Activated CD4-positive, alpha-beta T cell treated with anti-CD3 and anti-CD28 coated beads, Interleukin-2, Interleukin-6, amounts not matched to agents 100 ng/mL and 50 ng/mL, durations not matched to agents 16 hours and 8 hours (primary cell): Measurements from ENCODE around the gene RRP7A.
"Not testable (repeated sequence)": the region's sequence is repeated elsewhere in the genome, so short reads cannot be mapped to it uniquely, and the experiment has no call there.

ENCODE experiments used
- DNase-seq: peaks from one replicate; pipeline ENCODE4 v3.0.0-alpha.2; 2020

The RRP7A gene, protein sequence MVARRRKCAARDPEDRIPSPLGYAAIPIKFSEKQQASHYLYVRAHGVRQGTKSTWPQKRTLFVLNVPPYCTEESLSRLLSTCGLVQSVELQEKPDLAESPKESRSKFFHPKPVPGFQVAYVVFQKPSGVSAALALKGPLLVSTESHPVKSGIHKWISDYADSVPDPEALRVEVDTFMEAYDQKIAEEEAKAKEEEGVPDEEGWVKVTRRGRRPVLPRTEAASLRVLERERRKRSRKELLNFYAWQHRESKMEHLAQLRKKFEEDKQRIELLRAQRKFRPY

DNA sequence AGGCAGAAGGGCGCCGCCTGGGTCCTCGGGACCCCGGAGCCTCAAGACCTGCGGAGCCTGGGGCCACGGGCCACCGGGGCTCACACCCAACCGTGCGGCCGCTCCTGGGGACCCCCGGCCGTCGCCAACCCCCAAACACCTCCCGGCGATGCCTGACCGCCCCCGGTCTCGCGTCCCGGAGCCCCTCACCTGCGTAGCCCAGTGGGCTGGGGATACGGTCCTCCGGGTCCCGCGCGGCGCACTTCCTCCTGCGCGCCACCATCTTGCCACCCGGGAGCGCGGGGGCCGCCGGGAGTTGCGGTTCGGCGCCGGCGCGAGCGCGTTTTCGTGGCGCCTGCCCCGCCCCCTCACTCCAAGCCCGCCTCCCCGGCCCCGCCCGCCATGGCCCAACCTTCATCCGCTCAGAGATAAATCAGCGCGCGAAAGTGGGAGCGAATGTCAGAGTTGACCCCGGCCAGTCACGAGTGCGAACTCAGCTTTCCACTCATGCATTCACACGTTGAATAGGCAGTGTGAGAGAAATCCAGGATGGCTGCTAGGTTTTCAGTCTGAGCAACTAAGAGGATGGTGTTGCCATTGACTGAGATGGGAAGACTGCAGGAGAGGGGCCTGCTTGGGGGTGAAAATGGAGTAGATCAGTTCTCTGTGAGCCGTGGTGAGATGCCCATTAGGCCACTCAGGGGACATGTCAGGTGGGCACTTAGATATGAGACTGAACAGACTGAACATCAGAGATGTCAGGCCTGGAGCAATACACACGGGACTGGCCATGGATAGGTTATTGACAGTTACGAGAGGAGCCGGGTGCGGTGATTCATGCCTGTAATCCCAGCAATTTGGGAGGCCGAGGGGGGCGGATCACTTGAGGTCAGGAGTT is at the start of gene RRP7A:
Gene RRP7A, minus strand, starts transcription at position 272 of the 877 bp plus-strand sequence. Its CDS starts 10 bp downstream, at position 262.
- peak; percentile 90 for DNase-seq

DNA sequence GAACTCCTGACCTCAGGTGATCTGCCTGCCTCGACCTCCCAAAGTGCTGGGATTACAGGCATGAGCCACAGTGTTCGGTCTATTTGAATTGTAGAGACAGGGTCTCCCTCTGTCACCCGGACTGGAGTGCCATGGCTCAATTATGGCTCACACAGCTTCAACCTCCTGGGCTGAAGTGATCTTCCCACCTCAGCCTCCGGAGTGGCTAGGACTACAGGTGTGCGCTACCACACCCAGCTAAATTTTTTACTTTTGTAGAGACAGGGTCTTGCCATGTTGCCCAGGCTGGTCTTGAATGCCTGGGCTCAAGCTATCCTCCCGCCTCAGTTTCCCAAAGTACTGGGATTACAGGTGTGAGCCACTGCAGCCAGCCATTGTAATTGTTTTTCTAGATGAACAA is 48.4 kb upstream of the RRP7A start:
- DNase-seq, result not testable (repeated sequence)

DNA sequence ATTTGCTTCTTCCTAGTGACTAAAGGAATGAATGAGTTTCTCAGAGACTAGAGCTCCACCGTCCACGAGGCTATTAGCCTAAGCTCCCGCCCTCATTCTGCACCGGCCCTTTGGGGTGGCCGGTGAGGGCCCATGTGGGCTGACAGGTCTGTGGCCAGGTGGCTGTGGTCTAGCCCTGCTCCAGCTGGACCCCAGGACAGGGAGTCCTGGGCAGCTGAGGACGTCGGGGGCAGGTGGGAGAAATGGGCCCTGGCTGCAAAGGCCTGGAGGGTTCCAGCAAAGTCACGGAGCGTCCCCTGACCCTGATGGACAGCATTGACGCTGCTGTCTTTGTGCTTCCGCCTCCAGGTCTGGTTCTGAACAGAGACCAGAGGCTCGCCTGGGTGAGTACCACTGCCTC is 46.4 kb upstream of the RRP7A start:
- DNase-seq, result no peak

DNA sequence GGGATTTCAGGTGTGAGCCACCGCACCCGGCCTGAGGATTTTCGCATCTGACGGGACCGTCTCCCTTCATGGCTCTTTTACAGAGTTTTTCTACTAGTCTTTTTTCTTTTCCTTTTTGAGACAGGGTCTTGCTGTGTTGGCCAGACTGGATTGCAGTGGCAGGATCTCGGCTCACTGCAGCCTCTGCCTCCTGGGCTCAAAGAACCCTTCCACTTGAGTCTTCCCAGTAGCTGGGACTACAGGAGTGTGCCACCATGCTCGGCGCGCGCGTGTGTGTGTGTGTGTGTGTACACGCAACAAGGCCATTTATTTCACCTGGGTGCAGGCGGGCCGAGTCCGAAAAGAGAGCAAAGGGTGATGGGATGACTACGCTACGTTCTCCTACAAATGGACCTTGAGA is 45.1 kb upstream of the RRP7A start:
- DNase-seq, result no peak

DNA sequence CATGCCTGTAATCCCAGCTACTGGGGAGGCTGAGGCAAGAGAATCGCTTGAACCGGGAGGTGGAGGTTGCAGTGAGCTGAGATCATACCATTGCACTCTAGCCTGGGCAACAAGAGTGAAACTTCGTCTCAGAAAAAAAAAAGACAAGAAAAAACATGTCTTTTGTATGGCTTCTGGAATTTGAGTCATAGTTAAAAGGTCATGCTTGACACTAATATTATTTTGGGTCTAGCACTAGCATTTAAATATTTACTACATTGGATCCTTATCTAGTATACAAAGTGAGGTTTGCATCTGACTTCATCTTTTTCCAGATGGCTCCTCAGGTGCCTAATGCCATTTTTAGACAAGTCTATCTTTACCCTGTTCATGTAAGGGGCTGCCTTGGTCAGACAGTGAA is 44.3 kb upstream of the RRP7A start:
- not testable (repeated sequence) for DNase-seq

DNA sequence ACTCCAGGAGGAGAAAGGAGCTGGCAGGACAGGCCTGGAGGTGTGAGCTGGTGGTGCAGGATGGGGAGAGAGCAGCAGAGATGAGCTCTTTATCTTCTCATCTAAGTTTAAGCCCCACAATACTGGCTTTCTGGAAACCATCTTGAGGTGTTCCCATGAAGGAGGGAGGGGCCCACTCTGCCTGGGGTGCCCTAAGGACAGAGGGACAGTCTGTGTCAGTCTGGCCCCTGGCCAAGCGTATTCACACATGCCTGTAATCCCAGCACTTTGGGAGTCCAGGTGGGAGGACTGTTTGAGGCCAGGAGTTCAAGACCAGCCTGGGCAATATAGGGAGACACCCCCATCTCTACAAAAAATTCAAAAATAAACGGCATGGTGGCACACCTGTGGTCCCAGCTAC is 43.1 kb upstream of the RRP7A start:
- DNase-seq, result no peak

DNA sequence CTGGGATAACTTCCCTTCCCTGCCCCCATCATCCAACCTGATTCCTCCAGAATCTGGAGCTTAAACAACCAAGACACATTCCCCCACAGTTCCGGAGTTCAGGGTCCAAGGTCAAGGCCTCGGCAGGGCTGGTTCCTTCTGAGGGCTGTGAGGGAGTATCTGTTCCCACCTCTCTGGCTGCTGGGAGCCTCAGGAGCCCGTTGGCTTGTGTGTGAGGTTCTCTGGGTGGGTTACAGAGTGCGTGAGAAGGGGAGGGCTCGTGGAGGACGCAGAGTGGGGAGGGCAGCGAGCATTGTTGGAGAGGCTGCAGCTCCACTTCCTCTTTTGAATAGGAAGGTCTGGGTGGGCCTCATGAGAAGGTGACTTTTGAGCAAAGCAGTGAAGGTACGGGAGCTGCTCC is 42.7 kb upstream of the RRP7A start:
- DNase-seq, result no peak

DNA sequence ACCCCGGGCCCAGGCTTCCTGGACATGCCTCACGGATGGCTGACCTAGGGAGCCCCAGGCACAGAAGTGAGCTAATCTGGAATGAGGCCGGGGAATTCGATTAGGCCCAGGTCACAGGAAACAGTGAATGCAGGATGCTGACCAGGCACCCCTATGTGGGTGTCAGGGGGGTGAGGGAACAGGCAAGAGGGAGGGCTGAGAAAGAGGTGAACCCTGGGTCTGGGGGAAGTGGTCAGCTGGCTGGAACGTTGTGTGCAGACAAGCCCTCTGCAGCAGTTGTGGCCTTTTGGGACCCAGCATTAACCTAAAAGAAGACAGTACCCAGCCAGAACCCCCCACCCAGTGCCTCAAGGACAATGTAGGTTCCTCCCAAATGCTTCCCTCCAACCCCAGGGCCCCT is 42.3 kb upstream of the RRP7A start:
- DNase-seq, result no peak

DNA sequence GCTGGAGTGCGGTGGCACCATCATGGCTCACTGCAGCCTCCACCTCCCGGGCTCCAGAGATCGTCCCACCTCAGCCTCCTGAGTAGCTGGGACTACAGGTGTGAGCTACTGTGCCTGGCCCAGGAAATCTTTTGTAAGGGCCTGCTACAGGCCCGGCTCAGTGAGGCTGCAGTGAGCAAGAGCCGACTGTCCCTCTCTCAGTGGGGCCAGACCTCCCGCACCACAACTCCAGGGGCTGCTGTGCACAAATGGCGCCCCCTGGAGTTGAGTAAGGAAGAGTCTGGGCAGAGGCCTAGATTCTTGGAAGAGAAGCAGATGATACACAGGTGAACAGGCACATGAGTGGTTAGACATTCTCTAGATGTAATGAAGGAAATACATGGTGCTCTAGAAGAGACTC is 41.2 kb upstream of the RRP7A start:
- no peak for DNase-seq

DNA sequence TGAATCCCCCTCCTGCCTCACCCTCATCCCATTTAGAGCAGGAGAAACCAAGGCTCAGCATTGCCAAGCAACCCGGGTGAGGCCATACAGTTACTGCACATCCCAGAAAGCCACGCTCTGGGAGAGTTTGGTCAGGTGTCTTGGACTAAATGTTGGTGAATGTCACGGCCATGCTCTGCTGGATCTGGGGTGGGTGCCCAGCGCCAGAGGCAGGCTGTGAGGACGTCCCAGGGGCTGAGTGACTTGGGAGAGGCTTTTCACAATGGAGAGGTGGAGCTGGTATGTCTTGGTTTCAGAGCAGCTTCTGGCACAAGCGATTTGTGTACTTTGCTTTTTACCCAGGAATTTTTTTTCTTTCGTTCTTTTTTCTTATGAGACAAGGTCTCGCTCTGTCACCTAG is 40.8 kb upstream of the RRP7A start:
- no peak for DNase-seq

DNA sequence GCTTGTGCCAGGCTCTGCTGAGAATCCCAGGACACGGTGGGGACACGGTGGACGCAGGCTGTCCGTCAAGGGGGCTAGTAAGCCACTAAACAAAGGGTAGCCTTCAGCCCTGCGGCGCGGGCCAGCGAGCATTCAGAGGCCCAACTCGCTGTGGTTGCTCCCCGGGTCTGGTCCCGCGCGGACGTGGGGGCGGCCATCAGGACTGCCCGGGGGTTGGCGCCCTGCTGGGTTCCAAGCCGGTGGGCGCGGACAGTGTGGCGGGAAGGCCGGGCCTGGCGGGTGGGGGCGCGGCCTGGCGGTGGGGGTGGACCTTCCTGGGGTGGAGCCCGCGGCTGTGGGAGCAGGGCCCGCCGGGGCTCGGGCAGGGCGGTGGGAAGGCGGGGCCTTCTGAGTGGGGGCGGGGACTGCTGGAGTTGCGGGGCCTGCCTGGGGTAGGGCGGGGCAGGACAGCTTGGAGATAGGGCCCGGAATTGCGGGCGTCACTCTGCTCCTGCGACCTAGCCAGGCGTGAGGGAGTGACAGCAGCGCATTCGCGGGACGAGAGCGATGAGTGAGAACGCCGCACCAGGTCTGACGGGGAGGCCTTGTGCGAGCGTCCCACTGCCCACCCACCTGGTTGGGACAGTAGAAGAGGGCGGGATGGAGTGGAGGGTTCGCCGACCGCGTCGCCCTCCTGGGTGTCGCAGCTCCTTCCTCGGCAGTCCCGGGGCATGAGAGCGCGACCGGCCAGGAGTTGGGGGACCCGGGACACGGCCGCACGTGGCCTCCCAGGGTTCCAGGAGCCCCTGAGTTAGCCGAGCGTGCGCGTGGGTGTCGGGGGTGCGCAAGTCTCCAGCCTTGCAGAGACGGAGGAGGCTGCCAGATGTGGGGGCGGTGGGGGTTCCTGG is 34.1 kb upstream of the RRP7A start, which contains the start of gene SERHL2:
Gene SERHL2, plus strand, starts transcription at position 482 of the 887 bp plus-strand sequence. Its CDS starts 65 bp downstream, at position 547.
- DNase-seq, result peak; percentile 85

DNA sequence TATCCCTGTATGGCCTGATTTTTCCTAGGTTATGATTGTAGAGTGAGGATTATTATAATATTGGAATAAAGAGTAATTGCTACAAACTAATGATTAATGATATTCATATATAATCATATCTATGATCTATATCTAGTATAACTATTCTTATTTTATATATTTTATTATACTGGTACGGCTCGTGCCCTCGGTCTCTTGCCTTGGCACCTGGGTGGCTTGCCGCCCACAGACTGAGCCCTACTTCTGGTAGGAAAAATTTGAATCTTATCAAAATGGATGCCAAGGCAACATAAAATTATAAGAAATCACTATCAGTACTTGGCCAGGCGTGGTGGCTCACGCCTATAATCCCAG is 32.7 kb upstream of the RRP7A start:
- not testable (repeated sequence) for DNase-seq

DNA sequence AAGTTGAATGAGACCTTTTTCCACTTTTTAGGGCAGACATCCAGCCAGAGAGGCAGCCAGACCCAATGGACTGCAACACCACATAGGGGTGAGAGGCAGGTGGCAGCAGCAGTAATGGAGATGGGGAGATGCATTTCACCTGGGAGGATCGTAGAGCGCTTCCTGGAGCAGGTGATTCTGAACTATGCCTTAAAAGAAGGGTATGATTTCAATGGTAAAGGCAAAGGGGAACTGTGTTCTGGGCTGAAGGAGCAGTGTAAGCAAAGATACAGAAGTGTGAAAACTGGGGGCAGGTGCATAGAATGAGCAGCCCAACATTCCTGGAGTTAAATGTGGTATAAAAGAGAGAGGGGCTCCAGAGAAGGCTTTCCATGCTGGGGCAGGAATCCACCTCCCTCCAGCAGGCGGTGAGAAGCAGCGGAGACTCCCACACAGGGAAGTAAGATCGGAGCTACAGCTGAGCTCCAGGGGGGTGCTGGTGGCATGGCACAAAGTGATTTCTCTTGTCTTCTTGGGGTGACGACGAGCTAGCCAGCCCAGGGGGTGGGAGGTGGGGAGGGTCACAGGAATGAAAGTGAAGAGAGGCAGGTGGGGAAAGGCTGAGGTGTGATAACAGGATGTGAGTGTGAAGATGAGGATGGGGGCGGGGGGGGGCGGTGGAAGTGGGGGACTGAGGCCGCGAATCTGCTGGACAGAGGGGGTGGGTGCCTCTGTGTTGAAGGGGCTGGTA is 29.9 kb upstream of the RRP7A start:
- DNase-seq, result no peak

DNA sequence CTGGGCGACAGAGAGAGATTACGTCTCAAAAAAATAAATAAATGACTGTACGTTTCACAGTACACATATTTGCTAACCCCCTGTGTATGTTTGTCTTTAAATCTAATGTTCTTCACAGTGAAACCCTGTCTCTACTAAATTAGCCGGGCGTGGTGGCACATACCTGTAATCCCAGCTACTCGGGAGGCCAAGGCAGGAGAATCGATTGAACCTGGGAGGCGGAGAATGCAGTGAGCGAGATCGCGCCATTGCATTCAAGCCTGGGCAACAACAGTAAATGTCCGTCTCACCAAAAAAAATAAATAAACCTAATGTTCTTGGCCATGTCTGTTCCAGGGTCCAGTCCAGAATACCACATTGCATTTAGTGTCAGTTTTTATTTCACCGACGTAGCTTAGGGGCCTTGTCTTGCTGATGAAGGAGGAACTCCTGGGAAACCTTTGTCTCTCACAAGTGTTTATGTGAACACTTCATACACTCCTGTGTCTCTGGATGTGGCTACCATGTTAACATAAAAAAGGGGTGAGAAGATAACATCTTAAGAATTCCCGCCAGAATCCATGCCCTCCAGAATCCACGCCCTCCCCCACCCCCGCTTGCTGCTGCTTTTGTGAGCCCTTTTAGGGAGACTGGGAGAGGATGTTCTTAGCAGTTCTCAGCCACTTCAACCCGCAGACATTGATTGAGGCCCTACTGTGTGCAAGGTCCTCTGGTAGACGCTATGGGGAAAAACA is 29.2 kb upstream of the RRP7A start:
- DNase-seq, result no peak

DNA sequence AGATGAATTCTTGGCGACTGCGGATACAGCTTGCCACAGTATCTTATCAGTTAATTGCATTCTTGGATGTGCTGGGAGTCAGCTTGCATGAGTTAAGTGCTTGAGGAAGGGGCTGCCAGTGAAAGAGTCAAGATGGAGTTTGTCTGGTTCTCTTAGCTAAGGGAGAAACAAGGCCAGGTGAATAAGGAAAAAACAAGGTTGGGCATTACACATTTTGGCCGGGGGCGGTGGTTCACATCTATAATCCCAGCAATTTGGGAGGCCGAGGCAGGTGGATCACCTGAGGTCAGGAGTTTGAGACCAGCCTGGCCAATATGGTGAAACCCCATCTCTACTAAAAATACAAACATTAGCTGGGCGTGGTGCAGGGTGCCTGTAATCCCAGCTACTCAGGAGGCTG is 28.5 kb upstream of the RRP7A start:
- DNase-seq, result not testable (repeated sequence)

DNA sequence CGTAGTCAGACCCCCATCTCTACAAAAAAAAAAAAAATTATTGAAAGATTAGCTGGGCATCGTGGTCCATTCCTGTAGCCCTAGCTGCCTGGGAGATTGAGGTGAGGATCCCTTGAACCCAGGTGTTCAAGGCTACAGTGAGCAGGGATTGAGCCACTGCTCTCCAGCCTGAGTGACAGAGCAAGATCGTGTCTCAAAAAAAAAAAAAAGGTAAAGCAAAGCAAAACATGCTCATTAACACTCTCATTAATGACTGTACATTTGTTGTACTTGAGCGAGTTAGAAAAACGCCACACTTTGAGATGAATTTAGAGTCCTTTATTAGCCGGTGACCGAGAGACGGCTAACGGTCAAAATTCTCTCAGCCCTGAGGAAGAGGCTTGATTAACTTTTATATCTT is 28.0 kb upstream of the RRP7A start:
- DNase-seq, result no peak

DNA sequence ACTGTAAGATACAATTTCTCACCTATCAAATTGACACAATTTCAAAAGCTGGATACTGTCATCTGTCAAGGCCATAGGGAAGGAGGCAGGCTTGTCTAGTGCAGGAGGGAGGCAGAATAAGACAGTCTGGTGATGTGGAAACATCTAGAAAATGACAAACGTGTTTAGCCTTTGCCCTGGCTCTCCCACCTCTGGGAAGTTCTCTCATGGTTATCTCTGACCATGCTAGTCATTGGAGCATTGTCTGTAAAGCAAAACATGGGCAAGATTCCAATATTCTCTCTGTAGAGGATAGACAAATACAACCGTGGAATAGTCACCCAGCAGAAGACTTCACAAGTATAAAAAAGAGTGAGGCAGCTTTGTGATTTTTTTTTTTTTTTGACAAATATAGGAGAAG is 25.1 kb upstream of the RRP7A start:
- no peak for DNase-seq

DNA sequence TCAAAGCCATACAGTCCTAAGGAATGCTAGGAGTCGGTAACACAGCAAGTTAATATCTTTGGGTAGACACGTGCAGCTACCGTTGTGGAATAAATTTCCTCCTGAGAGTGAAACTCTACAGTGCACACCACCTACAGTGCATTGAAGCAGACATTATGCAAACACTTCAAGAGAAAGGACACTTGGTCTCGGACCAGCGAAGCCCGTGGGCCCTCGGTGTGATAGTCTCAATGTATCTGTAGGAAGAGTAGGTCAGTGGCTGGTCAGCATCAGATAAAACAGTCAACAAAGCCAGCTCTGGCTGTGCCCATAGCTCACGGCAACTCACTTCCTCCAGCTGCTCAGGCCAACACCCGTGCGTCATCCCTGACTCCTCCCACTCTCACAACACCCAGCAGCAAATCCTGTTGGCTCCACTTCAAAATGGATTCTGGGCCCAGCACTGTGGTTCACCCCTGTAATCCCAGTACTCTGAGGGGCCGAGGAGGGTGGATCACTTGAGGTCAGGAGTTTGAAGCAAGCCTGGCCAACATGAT is 19.7 kb upstream of the RRP7A start:
- not testable (repeated sequence) for DNase-seq

DNA sequence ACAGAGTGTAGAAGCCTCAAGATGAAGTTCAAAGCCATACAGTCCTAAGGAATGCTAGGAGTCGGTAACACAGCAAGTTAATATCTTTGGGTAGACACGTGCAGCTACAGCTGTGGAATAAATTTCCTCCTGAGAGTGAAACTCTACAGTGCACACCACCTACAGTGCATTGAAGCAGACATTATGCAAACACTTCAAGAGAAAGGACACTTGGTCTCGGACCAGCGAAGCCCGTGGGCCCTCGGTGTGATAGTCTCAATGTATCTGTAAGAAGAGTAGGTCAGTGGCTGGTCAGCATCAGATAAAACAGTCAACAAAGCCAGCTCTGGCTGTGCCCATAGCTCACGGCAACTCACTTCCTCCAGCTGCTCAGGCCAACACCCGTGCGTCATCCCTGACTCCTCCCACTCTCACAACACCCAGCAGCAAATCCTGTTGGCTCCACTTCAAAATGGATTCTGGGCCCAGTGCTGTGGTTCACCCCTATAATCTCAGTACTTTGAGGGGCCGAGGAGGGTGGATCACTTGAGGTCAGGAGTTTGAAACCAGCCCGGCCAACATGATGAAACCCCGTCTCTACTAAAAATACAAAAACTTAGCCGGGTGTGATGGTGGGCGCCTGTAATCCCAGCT is 17.7 kb upstream of the RRP7A start:
- DNase-seq, result not testable (repeated sequence)

DNA sequence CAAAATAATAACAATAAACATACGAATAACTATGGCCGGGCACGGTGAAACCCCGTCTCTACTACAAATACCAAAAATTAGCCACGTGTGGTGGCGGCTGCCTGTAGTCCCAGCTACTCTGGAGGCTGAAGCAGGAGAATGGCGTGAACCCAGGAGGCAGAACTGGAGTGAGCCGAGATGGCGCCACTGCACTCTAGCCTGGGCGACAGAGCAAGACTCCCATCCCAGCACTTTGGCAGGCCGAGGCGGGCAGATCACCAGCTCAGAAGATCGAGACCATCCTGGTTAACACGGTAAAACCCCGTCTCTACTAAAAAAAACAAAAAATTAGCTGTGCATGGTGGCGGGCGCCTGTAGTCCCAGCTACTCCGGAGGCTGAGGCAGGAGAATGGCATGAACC is 17.0 kb upstream of the RRP7A start:
- DNase-seq, result not testable (repeated sequence)

DNA sequence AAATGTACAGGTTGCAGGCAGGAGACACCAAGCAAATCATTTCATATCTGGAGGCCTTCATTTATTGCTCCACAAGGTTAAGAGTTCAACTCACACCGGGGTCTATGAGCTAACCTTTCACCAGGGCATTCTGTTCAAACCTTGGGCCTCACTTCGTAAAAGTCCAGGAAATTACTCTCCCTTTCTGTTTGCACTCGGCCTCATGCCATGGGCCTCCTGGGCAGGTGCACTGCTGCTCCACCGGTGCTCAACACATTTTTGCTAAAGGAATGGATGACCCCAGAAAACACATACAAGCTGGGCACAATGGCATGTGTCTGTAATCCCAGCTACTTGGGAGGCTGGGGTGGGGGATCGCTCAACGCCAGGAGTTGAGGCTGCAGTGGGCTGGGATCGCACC is 16.6 kb upstream of the RRP7A start:
- no peak for DNase-seq
